NCI-H2227 (cell line): ENCODE data around the gene LGALS12.

Source experiments
- DNase-seq: peaks from one replicate; lab custom pipeline; 2025; ENCODE audit not compliant: unreplicated experiment; lab: John Stamatoyannopoulos, UW

LGALS12 gene

DNA sequence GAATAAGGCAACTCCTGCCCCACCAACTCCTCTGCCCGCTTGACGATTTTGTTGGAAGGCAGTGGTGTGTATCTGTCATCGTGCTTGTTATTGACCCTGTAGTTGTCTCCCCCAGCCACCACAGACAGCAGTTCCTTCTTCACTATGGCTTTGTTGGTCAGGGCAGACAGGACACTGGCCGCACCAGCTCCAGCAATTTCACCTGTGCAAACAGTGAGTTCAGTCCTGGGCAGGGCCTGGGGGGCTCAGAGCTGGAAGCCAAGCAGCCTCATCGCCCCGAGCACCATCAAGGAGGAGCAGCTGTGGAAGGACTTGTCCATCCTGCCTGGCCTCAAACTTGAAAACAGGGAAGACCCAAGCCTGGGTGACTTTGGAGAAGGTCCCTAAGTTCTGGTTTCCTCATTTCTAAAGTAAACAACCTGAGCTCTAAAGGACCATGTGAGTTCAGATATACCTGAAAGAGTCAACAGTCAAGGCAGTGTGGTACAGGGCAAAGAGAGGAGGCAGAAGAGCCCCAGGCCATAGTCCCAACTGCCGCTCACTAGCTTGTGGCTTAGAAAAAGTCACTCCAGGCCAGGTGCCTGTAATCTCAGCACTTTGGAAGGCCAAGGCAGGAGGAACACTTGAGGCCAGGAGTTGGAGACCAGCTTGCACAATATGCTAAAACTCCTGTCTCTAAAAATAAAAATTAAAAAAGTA, 52.7 kb downstream of the LGALS12 start:
- DNase-seq: no peak

- peak; percentile 11 for DNase-seq
Measured at GRCh38 chr11:63560506-63561180, 54.8 kb downstream of the LGALS12 start.

DNA sequence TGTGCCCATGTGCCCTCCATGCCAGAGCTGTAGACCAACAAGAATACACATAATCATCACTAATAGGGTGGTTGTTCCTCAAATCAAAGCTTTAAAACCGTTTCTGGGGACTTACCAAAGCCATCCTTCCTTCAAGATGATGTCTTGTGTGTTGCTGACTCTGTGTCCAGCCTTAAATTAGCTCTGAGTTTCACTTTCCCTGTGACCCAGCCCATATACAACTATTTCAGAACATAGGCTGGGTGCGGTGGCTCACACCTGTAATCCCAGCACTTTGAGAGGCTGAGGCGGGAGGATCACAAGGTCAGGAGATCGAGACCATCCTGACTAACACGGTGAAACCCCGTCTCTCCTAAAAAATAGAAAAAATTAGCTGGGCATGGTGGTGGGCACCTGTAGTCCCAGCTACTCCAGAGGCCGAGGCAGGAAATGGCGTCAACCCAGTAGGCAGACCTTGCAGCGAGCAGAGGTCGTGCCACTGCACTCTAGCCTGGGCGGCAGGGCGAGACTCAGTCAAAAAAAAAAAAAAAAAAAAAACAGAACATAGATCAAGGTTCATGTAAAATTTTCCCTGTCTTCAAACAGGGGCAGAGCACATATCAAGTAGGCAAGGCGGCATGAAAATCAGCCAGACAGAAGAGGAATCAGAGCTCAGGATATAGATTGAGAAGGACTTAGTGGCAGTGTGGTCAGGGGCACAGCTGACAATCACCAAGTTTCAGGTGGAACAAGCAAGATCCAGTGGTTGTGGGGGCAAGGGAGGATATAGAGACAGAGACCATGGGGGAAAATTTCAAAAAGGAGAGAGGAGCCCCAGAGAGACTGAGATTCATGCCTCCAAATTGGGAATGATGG, 57.5 kb downstream of the LGALS12 start, which contains the start of gene PLAAT2:
TSS of gene PLAAT2 (minus strand) at position 179 of the 855 bp plus-strand sequence. CDS start at position 124, 55 bp downstream.
- no peak for DNase-seq

GRCh38 chr11:63564056-63564774, 58.3 kb downstream of the LGALS12 start:
- DNase-seq: no peak

GRCh38 chr11:63564784-63565350, 59.0 kb downstream of the LGALS12 start:
- DNase-seq: no peak
